ENCODE results near the gene RNU1-1. TPM values are rescaled to one million over a fixed set of nuclear protein-coding genes. Genes with fewer than 3 reads are reported as not detected.
"Not testable (repeated sequence)": the region's sequence is repeated elsewhere in the genome, so short reads cannot be mapped to it uniquely, and the experiment has no call there.

RNU1-1 gene
- total RNA-seq, 3 donors from 2014 or later (not counting 1 experiment from before 2014, with no cell fraction given) = 2,937 to 3,261 (median 3,038) TPM

GRCh38 chr1:16478091-16478490 lies 36.0 kb downstream of the RNU1-1 start:
- Histone ChIP-seq H3K4me3 (ENCODE audit: low read length) (no peak overlapping the region), H3K27ac (ENCODE audit: low read length) (no peak overlapping the region), H3K36me3 (ENCODE audit: control insufficient read depth, insufficient read depth, low read length) (peaks cover 49% of the 10 kb centered on the region), H3K4me1 (ENCODE audit: control insufficient read depth, insufficient read depth, low read length) (no peaks in the 10 kb centered on the region), H3K9me3 (ENCODE audit: control insufficient read depth, insufficient read depth, low read length) (no peaks in the 10 kb centered on the region), H3K27me3 (ENCODE audit: control insufficient read depth, insufficient read depth, low read length) (no peaks in the 10 kb centered on the region)
- Mint-ChIP-seq H3K4me3 (no peak overlapping the region), H3K4me1 (peaks cover 0 to 6% of the 10 kb centered on the region in 2 donors), H3K36me3 (peaks cover 9% of the 10 kb centered on the region), H3K27ac (no peak overlapping the region), H3K27me3 (ENCODE audit: low read depth in 2 of 2) (no peaks in the 10 kb centered on the region), H3K9me3 (no peaks in the 10 kb centered on the region)
- DNase-seq (no peak), ATAC-seq (no peak)
- intact Hi-C loops (cut with micrococcal nuclease) = no loop called here
- no peak for TF ChIP-seq CTCF (IDR thresholded peaks at IDR 0.05)
- WGBS (ENCODE audit: insufficient coverage) = 90% methylated on average over 12 of the region's 12 CpGs

- peaks cover 46% of the 10 kb centered on the region for H3K36me3 ChIP-seq (ENCODE audit: control insufficient read depth, insufficient read depth, low read length)
- intact Hi-C loops (cut with micrococcal nuclease); H3K27me3 ChIP-seq (ENCODE audit: control insufficient read depth, insufficient read depth, low read length); H3K4me3 ChIP-seq (ENCODE audit: low read length); H3K27ac Mint-ChIP-seq; H3K4me1 Mint-ChIP-seq; H3K9me3 ChIP-seq (ENCODE audit: control insufficient read depth, insufficient read depth, low read length); DNase-seq; H3K9me3 Mint-ChIP-seq; H3K27ac ChIP-seq (ENCODE audit: low read length); H3K27me3 Mint-ChIP-seq (ENCODE audit: low read depth in 2 of 2); H3K4me3 Mint-ChIP-seq; ATAC-seq; H3K4me1 ChIP-seq (ENCODE audit: control insufficient read depth, insufficient read depth, low read length): not testable (repeated sequence)
- 94% methylated on average over 23 of the region's 29 CpGs for WGBS (ENCODE audit: insufficient coverage)
- peaks cover 17% of the 10 kb centered on the region for H3K36me3 Mint-ChIP-seq
Observed at GRCh38 chr1:16475771-16476770, 38.0 kb downstream of the RNU1-1 start.

- WGBS (ENCODE audit: insufficient coverage) = no CpG with 5 or more reads among the region's 2 CpGs
- H3K4me3 ChIP-seq (ENCODE audit: low read length); intact Hi-C loops (cut with micrococcal nuclease); ATAC-seq; H3K4me1 Mint-ChIP-seq; H3K27me3 Mint-ChIP-seq (ENCODE audit: low read depth in 2 of 2); H3K9me3 ChIP-seq (ENCODE audit: control insufficient read depth, insufficient read depth, low read length); H3K4me3 Mint-ChIP-seq; H3K4me1 ChIP-seq (ENCODE audit: control insufficient read depth, insufficient read depth, low read length); H3K27ac Mint-ChIP-seq; H3K9me3 Mint-ChIP-seq; DNase-seq; H3K27me3 ChIP-seq (ENCODE audit: control insufficient read depth, insufficient read depth, low read length); H3K27ac ChIP-seq (ENCODE audit: low read length): not testable (repeated sequence)
- peaks cover 39% of the 10 kb centered on the region for H3K36me3 ChIP-seq (ENCODE audit: control insufficient read depth, insufficient read depth, low read length)
- peaks cover 17% of the 10 kb centered on the region for H3K36me3 Mint-ChIP-seq
Observed at GRCh38 chr1:16474891-16475290, 39.2 kb downstream of the RNU1-1 start.

- peaks cover 38% of the 10 kb centered on the region for H3K36me3 ChIP-seq (ENCODE audit: control insufficient read depth, insufficient read depth, low read length)
- Mint-ChIP-seq H3K4me3 (no peak overlapping the region), H3K27me3 (ENCODE audit: low read depth in 2 of 2) (no peaks in the 10 kb centered on the region), H3K4me1 (peaks cover 0 to 8% of the 10 kb centered on the region in 2 donors), H3K9me3 (no peaks in the 10 kb centered on the region), H3K27ac (no peak overlapping the region), H3K36me3 (peaks cover 17% of the 10 kb centered on the region)
- no peak overlapping the region for H3K27ac ChIP-seq (ENCODE audit: low read length)
- TF ChIP-seq CTCF (IDR thresholded peaks at IDR 0.05) = no peak
- no peaks in the 10 kb centered on the region for H3K27me3 ChIP-seq (ENCODE audit: control insufficient read depth, insufficient read depth, low read length)
- no peak overlapping the region for H3K4me3 ChIP-seq (ENCODE audit: low read length)
- WGBS (ENCODE audit: insufficient coverage) = 98% methylated on average over 28 of the region's 28 CpGs
- H3K9me3 ChIP-seq (ENCODE audit: control insufficient read depth, insufficient read depth, low read length) = no peaks in the 10 kb centered on the region
- intact Hi-C loops (cut with micrococcal nuclease) = no loop called here
- ATAC-seq (no peak), DNase-seq (no peak)
- H3K4me1 ChIP-seq (ENCODE audit: control insufficient read depth, insufficient read depth, low read length) = no peaks in the 10 kb centered on the region
Observed at GRCh38 chr1:16474166-16474800, 39.8 kb downstream of the RNU1-1 start.
